ENCODE data around the gene RND2.
A peak's percentile ranks its signal among the peaks of the same experiment; 100 is the strongest.
"Not testable (repeated sequence)": the region's sequence is repeated elsewhere in the genome, so short reads cannot be mapped to it uniquely, and the experiment has no call there.

Gene RND2

DNA sequence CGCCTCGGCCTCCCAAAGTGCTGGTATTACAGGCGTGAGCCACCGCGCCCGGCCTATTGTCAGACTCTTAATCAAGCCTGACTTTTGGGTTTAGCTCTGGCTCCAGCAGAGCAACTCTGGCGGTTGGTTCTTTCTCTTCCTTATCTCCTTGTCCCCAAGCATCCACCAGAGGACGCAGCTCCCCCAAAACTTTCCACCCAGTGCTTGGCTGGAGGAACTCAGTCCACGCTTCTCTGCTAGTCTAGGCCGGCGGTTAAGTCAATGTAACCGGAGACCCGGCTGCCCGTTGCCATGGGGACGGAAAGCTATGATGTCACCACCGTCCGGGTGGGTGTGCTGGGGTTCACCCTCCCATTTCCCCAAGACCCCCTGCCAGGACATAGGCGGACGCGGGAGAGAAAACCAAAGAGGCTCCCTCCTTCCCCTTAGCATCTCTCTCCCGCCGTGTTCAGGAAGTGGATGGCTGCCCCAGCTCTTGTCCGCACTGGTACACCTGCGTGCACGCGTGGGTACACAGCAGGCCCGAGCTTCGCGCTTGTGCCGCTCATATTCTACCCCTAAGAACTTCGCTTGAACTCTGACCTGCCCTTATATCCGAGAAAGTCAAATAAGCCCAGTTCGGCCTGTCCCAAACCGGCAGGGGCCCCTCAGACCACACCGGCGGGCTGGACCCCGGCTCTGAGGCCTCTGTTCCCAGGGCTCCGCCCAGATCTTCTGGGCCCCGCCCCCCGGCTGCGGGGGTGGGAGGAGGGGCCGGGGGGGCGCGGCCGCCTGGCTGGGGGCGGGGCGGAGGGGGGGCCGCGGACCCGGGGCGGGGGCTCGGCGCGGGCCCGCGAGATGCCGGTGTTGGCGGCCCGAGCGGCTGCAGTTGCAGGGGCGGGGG lies at the start of gene RND2:
RND2 (plus strand) TSS at position 825 of the 883 bp plus-strand sequence. CDS start 117 bp downstream, outside the sequence.
- TF ChIP-seq CTCF (IDR thresholded peaks at IDR 0.05; ENCODE audit: control insufficient read depth, extremely low read depth, insufficient read depth) = no peak
- no peak within 1 kb of the TSS for H3K4me3 ChIP-seq (ENCODE audit: low read depth, low read length)
- no peak for DNase-seq (ENCODE audit: low read depth)

GRCh38 chr17:42975265-42975664 lies 49.8 kb upstream of the RND2 start:
- no peak for DNase-seq (ENCODE audit: low read depth)
- TF ChIP-seq CTCF (IDR thresholded peaks at IDR 0.05; ENCODE audit: control insufficient read depth, extremely low read depth, insufficient read depth) = no peak
- H3K4me3 ChIP-seq (ENCODE audit: low read depth, low read length) = no peak overlapping the region

GRCh38 chr17:42975701-42976100 lies 49.3 kb upstream of the RND2 start:
- not testable (repeated sequence) for H3K4me3 ChIP-seq (ENCODE audit: low read depth, low read length); DNase-seq (ENCODE audit: low read depth)

DNA sequence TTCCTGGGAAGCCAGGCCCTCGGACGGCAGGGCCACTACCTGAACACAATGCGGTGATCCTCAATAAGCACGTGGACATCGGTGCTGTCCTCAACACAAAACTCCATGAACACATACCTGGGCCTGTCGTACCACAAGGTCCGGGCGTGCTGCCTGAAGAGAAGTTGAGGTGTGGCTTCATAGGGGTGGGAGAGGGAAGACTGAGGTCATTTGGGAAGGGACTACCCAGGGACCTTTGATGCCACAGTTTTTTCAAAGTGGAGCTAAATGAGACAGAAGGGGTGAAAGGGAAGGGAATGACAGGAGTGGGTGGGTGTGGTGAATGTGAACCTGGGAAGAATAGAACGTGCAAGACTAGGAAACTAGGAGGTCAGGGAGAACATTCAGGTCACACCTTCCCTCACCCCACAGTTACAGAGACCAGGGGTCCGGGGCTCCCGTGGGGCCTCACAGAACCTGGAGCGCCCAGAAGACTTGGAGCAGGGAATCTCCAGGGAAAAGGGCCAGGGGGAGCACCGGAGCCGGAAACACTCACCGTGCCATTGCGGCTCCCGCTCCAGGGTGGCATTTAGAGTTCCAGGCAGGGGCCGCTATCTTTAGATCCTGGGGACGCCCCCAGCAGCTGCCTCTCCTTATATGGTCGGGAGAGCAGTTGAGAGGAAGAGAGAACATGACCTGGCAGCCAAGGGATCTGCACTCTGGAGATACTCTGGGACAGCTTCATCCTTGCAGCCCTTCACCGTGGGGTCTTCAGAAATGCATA lies 45.3 kb upstream of the RND2 start, which contains the start of gene PTGES3L:
PTGES3L (minus strand) TSS at position 570 of the 763 bp plus-strand sequence; CDS start at position 543, 27 bp downstream.
- no peak for TF ChIP-seq CTCF (IDR thresholded peaks at IDR 0.05; ENCODE audit: control insufficient read depth, extremely low read depth, insufficient read depth)
- no peak for DNase-seq (ENCODE audit: low read depth)
- peak within 1 kb of the TSS; percentile 91 for H3K4me3 ChIP-seq (ENCODE audit: low read depth, low read length)

DNA sequence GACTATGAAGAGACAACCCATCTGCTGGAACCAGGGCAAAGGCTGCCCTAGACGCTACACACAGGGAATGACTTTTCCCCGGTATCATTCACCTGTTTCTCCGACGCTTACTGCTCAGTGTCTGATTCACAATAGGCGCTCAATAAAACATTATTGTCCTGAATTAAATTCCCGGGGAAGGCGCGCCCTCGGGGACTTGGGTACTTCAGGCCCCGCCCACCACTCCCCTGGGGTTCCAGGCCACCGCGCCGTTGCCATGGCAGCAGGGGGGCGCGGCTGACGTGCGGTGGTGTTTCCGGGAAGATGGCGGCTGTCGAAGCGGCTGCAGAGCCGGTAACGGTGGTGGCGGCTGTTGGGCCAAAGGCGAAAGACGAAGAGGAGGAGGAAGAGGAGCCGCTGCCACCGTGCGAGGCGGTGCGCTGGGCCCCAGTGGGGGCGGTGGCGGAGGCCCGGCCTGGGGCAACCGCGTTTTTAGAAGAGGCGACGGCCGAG lies 44.7 kb upstream of the RND2 start, which contains the start of gene RUNDC1:
RUNDC1 (plus strand) TSS at position 292 of the 492 bp plus-strand sequence; CDS start at position 304, 12 bp downstream.
- peak within 1 kb of the TSS; percentile 91 for H3K4me3 ChIP-seq (ENCODE audit: low read depth, low read length)
- TF ChIP-seq CTCF (IDR thresholded peaks at IDR 0.05; ENCODE audit: control insufficient read depth, extremely low read depth, insufficient read depth) = no peak
- DNase-seq (ENCODE audit: low read depth) = no peak

DNA sequence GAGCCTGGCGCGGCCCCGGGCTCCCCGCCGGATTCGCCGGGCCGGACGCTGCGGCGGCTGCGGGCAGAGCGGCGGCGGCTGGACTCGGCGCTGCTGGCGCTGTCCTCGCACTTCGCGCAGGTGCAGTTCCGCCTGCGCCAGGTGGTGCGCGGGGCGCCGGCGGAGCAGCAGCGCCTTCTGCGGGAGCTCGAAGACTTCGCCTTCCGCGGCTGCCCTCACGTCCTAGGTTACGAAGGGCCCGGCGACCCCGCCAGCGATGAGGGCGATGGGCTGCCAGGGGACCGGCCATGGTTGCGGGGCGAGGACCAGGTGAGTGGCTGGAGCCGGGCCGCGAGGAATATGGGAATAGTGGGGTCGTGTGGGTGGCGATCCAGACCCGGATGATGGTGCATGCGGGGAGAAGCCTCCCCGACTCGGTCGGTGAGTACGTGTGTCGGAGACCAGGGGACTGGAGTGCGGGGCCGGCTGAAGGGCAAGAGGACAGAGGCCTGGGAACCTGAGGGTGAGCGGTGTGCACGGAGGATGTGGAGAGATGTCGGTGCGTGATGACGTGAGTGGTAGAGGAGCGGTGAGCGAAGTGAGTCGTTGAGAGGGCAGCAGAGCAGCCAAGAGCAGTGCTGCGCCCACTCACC lies 44.1 kb upstream of the RND2 start:
- no peak for DNase-seq (ENCODE audit: low read depth)
- H3K4me3 ChIP-seq (ENCODE audit: low read depth, low read length) = peak overlapping the region; percentile 91
- TF ChIP-seq CTCF (IDR thresholded peaks at IDR 0.05; ENCODE audit: control insufficient read depth, extremely low read depth, insufficient read depth) = peak; percentile 49

Data from LNCaP clone FGC (cell line).